GM19468 (cell line): ENCODE measurements around the gene FAHD2B.
"Not testable (repeated sequence)": the region's sequence is repeated elsewhere in the genome, so short reads cannot be mapped to it uniquely, and the experiment has no call there.

ENCODE experiments used
- ATAC-seq: cut with Tn5 transposase; IDR thresholded peaks from one replicate; pipeline ENCODE4 v1.9.1; 2021; ENCODE audit warnings: mild to moderate bottlenecking, moderate library complexity, moderate number of reproducible peaks; ENCODE audit not compliant: unreplicated experiment; ENCODE audit errors: extremely low read depth

The FAHD2B gene

GRCh38 chr2:97070915-97071314 is 23.8 kb downstream of the FAHD2B start:
- not testable (repeated sequence) for ATAC-seq

DNA sequence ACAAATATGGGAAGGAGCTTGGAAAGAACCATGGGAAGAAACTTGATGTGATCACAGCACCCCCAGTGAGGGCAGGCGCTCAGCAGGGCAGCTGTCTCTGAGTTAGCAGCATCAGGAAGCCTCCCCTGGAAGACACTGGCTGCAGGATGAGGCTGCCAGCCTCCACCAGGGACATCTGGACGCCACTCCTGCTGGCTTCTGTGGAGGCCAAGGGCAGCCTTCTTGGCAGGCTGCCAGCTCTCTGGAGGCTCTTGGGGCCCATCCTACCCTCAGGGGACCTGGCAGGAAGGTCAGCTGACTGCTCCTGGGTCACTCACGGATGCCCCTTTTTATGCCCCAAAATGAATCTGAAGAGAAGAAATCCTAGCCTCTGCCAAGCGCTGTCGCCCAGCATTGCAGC is 26.0 kb downstream of the FAHD2B start:
- not testable (repeated sequence) for ATAC-seq

- no peak for ATAC-seq
Measured at GRCh38 chr2:97068074-97068473, 26.6 kb downstream of the FAHD2B start.

GRCh38 chr2:97067279-97068004 is 27.2 kb downstream of the FAHD2B start:
- no peak for ATAC-seq

DNA sequence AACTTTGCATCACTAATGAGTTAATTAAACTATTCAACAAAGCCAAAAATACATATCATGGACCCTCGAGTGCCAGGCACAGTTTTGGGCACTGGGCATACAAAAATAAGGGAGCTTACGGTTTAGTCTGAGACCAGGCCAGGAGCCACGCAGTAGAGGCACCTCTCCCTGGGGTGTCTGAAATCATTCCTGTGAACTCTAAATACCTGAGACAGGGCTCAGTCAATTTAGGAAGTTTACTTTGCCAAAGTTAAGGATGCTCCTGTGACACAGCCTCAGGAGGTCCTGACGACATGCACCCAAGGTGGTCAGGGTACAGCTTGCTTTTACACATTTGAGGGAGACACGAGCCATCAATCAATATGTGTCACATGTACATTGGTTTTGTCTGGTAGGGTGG is 28.7 kb downstream of the FAHD2B start:
- not testable (repeated sequence) for ATAC-seq

GRCh38 chr2:97062020-97062419 is 32.7 kb downstream of the FAHD2B start:
- not testable (repeated sequence) for ATAC-seq

DNA sequence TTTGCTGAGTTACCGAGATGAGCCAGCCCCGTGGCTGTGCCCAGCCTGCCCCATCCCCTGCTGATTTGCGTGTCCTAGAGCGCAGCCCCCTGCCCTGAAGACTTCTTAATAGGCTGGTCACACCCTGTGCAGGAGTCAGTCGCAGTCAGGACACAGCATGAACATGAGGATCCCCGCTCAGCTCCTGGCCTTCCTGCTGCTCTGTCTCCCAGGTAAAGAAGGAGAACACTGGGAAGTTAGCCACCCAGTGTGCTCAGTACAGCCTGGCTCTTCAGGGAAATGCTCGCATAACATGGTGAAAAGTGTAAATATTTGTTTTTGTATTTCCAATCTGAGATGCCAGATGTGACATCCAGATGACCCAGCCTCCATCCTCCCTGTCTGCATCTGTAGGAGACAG is 34.9 kb downstream of the FAHD2B start:
- not testable (repeated sequence) for ATAC-seq

GRCh38 chr2:97056150-97056549 is 38.5 kb downstream of the FAHD2B start:
- ATAC-seq = not testable (repeated sequence)

DNA sequence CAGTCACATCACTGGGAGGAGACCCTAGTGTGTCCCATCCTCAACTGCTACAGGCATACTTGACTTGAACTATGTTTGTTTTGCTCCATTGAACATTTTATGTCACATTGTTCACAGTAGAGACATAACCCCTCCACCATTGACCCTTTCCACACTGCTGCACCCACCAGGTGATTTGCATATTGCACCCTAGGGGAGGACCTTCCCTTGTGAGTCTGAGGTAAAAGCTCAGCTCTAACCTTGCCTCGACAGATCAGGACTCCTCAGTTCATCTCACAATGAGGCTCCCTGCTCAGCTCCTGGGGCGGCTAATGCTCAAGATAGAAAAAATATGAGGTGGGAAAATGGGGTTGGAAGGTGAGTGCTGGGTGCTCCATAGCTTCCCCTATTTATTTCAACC is 44.6 kb downstream of the FAHD2B start:
- ATAC-seq = not testable (repeated sequence)

- ATAC-seq = not testable (repeated sequence)
Measured at GRCh38 chr2:97048448-97048847, 46.2 kb downstream of the FAHD2B start.

DNA sequence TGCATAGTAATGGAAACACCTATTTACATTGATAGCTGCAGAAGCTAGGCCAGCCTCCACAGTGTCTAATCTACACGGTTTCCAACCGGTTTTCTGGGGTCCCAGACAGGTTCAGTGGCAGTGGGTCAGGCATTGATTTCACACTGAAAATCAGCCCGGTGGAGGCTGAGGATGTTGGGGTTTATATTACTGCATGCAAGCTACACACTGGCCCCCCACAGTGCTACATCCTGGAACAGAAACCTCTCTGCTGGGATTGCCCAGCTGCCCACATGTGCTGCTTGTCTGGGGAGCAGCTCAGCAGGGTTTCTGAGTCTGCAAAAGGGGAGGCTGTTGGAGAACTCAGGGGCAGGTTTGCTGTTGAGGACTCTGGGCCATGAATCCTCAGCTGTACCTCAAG is 48.0 kb downstream of the FAHD2B start:
- not testable (repeated sequence) for ATAC-seq

- ATAC-seq = not testable (repeated sequence)
Measured at GRCh38 chr2:97045895-97046499, 48.7 kb downstream of the FAHD2B start.
